GM12892 (cell line): ENCODE results near the gene F8.
"Not testable (repeated sequence)": the region's sequence is repeated elsewhere in the genome, so short reads cannot be mapped to it uniquely, and the experiment has no call there.

ENCODE experiments used
- DNase-seq: peaks from one replicate; pipeline ENCODE4 v3.0.0; 2011; ENCODE audit not compliant: insufficient read length
- FAIRE-seq: peaks from 2 replicates; lab custom pipeline; 2011; peaks lifted over from hg19 to GRCh38; lab: Jason Lieb, UNC
- POLR2A ChIP-seq: IDR thresholded peaks from 2 replicates; pipeline ENCODE4 v1.6.1; 2011; ENCODE audit warnings: low read depth, low read length, control low read depth
- POLR2AphosphoS5 ChIP-seq: IDR thresholded peaks from 2 replicates; pipeline ENCODE4 v1.6.1; 2011; ENCODE audit warnings: low read depth, low read length, control low read depth
- TAF1 ChIP-seq: IDR thresholded peaks from 2 replicates; pipeline ENCODE4 v1.6.1; 2011; ENCODE audit warnings: low read depth, mild to moderate bottlenecking, control low read depth, low read length, borderline replicate concordance

Gene F8

GRCh38 chrX:154968353-154968752 is 54.2 kb downstream of the F8 start:
- FAIRE-seq = no peak
- no peak for TF ChIP-seq TAF1
- no peak for TF ChIP-seq POLR2AphosphoS5
- DNase-seq = no peak

- TF ChIP-seq POLR2AphosphoS5 = no peak
- TF ChIP-seq POLR2A = no peak
- no peak for TF ChIP-seq TAF1
- FAIRE-seq (no peak), DNase-seq (no peak)
Observed at GRCh38 chrX:154967603-154968002, 54.9 kb downstream of the F8 start.

GRCh38 chrX:154961947-154962346 is 60.6 kb downstream of the F8 start:
- DNase-seq (no peak), FAIRE-seq (no peak)
- TF ChIP-seq POLR2AphosphoS5 (no peak), POLR2A (no peak)

GRCh38 chrX:154955799-154956198 is 66.7 kb downstream of the F8 start:
- FAIRE-seq, DNase-seq: not testable (repeated sequence)

GRCh38 chrX:154939265-154939664 is 83.3 kb downstream of the F8 start:
- FAIRE-seq, DNase-seq: not testable (repeated sequence)

- not testable (repeated sequence) for DNase-seq, FAIRE-seq
Observed at GRCh38 chrX:154924771-154925170, 97.8 kb downstream of the F8 start.

GRCh38 chrX:154918060-154918483 is 104.5 kb downstream of the F8 start:
- no peak for TF ChIP-seq TAF1
- no peak for TF ChIP-seq POLR2AphosphoS5
- TF ChIP-seq POLR2A = no peak
- FAIRE-seq = peak; percentile 81

GRCh38 chrX:154914052-154914451 is 108.5 kb downstream of the F8 start:
- DNase-seq = no peak
- no peak for FAIRE-seq
- TF ChIP-seq POLR2AphosphoS5 = no peak
- no peak for TF ChIP-seq POLR2A
- TF ChIP-seq TAF1 = no peak

More at GRCh38 chrX:154918060-154918483, 104.5 kb downstream of the F8 start:
- peak; percentile 13 for DNase-seq

- FAIRE-seq, DNase-seq: not testable (repeated sequence)
Observed at GRCh38 chrX:154910528-154910927, 112.0 kb downstream of the F8 start.

GRCh38 chrX:154910048-154910447 is 112.5 kb downstream of the F8 start:
- FAIRE-seq, DNase-seq: not testable (repeated sequence)

GRCh38 chrX:154908821-154909220 is 113.7 kb downstream of the F8 start:
- FAIRE-seq = no peak
- no peak for DNase-seq
- TF ChIP-seq TAF1 = no peak
- no peak for TF ChIP-seq POLR2A
- no peak for TF ChIP-seq POLR2AphosphoS5

GRCh38 chrX:154902408-154902807 is 120.1 kb downstream of the F8 start:
- FAIRE-seq = no peak
- TF ChIP-seq TAF1 (no peak), POLR2AphosphoS5 (no peak), POLR2A (no peak)
- DNase-seq = no peak

GRCh38 chrX:154900323-154900722 is 122.2 kb downstream of the F8 start:
- DNase-seq = no peak
- no peak for FAIRE-seq
- TF ChIP-seq POLR2AphosphoS5 (no peak), TAF1 (no peak), POLR2A (no peak)

GRCh38 chrX:154892296-154892695 is 130.2 kb downstream of the F8 start:
- TF ChIP-seq TAF1 (no peak), POLR2AphosphoS5 (no peak), POLR2A (no peak)
- no peak for FAIRE-seq
- no peak for DNase-seq
